HepG2 (cell line): Measurements from ENCODE around the gene ENDOD1. TPM values are rescaled to one million over a fixed set of nuclear protein-coding genes. Genes with fewer than 3 reads are reported as not detected.

Experiments used
- ATAC-seq: fragments of 200-7000 bp; cut with Tn5 transposase; 3 replicates; pipeline ENCODE4 v1.9.1; 2020; ENCODE audit warnings: mild to moderate bottlenecking, moderate library complexity
- BruUV-seq: library from RNA; stranded (reverse); fragments of 400-500 nt; replicated peaks from 2 replicates; lab custom pipeline; 2021; lab: Mats Ljungman, UMichigan
- CTCF ChIA-PET: fragments of 300-600 bp; formaldehyde crosslinking; extraction: SDS; loops from one replicate; lab custom pipeline; 2021; ENCODE audit warnings: low total read pairs, inconsistent platforms, low intra/inter-chr PET ratio; lab: Yijun Ruan, JAX
- POLR2A ChIA-PET: fragments of 350-600 bp; sonication (Branson Sonifier 250); formaldehyde crosslinking; loops from one replicate; lab custom pipeline; 2020; ENCODE audit warnings: antibody characterized with exemption, inconsistent platforms; lab: Yijun Ruan, JAX
- DNase-seq: peaks from one replicate; pipeline ENCODE4 v3.0.0-alpha.2; 2015; ENCODE audit warnings: low spot score
- FAIRE-seq: peaks from 3 replicates; lab custom pipeline; 2011; peaks lifted over from hg19 to GRCh38; lab: Jason Lieb, UNC
- H2AFZ ChIP-seq: one replicate; pipeline ENCODE4 v1.6.1; 2011; ENCODE audit warnings: low read length, inconsistent platforms
- H3K27ac ChIP-seq: fragments of 300-600 bp; 3 replicates; pipeline ENCODE4 v1.8.0; 2011; ENCODE audit warnings: mixed run types, mild to moderate bottlenecking, mixed read lengths, low read length, inconsistent platforms; ENCODE audit not compliant: insufficient read depth; ENCODE audit errors: extremely low read length
- H3K27me3 ChIP-seq, 2 experiments: fragments of 200-600 bp in 1 of 2; 2 replicates in 1 of 2; 3 replicates in 1 of 2; pipeline versions ENCODE4 v1.6.0 to v1.8.0; 2011; ENCODE audit warnings: low read length in 2 of 2, mild to moderate bottlenecking in 2 of 2, moderate library complexity in 2 of 2, inconsistent platforms in 1 of 2; ENCODE audit not compliant: insufficient read depth in 2 of 2, control insufficient read depth in 1 of 2
- H3K36me3 ChIP-seq, 2 experiments: fragments of 200-600 bp in 1 of 2; replicated peaks in 1 of 2; 2 replicates in 1 of 2; 3 replicates in 1 of 2; pipeline versions ENCODE4 v1.5.1 to v1.8.0; 2011; ENCODE audit warnings: low read length in 2 of 2, inconsistent platforms in 1 of 2; ENCODE audit not compliant: insufficient read depth in 2 of 2, control insufficient read depth in 1 of 2
- H3K4me1 ChIP-seq: 2 replicates; pipeline ENCODE4 v1.5.1; 2012; ENCODE audit warnings: low read length, inconsistent platforms; ENCODE audit not compliant: insufficient read depth
- H3K4me2 ChIP-seq: 2 replicates; pipeline ENCODE4 v1.6.0; 2011; ENCODE audit warnings: low read depth, low read length, inconsistent platforms
- H3K4me3 ChIP-seq, 3 experiments: fragments of 200-600 bp in 1 of 3; sonication (generic), shearing (Covaris generic) in 1 of 3; replicated peaks in 1 of 3; 2 replicates each; pipeline ENCODE4 v1.5.1; 2011 to 2016; ENCODE audit warnings: low read length in 3 of 3, inconsistent platforms in 2 of 3, low read depth in 2 of 3, mild to moderate bottlenecking in 2 of 3, control low read depth in 1 of 3, mixed read lengths in 1 of 3; ENCODE audit not compliant: insufficient read depth in 1 of 3
- H3K79me2 ChIP-seq: one replicate; pipeline ENCODE4 v1.6.1; 2011; ENCODE audit warnings: low read length, inconsistent platforms; ENCODE audit not compliant: insufficient read depth
- H3K9ac ChIP-seq: 2 replicates; pipeline ENCODE4 v1.6.0; 2011; ENCODE audit warnings: mild to moderate bottlenecking, low read depth, low read length, inconsistent platforms; ENCODE audit not compliant: insufficient read depth
- H3K9me3 ChIP-seq: 2 replicates; pipeline ENCODE4 v1.5.1; 2012; ENCODE audit warnings: mild to moderate bottlenecking, low read length
- H4K20me1 ChIP-seq: 2 replicates; pipeline ENCODE4 v1.6.0; 2011; ENCODE audit warnings: inconsistent platforms, mild to moderate bottlenecking, low read length, moderate library complexity; ENCODE audit not compliant: insufficient read depth
- GLI4 ChIP-seq: sonication (generic); formaldehyde crosslinking; IDR thresholded peaks from 2 replicates; pipeline ENCODE4 v1.5.1; 2020; ENCODE audit warnings: missing genetic modification reagents, mild to moderate bottlenecking, moderate library complexity, borderline replicate concordance
- KLF12 ChIP-seq: sonication (generic); formaldehyde crosslinking; IDR thresholded peaks from 2 replicates; pipeline ENCODE4 v1.4.0; 2020; ENCODE audit warnings: missing genetic modification reagents, borderline replicate concordance
- NR2F1 ChIP-seq, 2 experiments: fragments of 450-650 bp in 1 of 2; formaldehyde crosslinking in 1 of 2; IDR thresholded peaks; 2 replicates each; pipeline versions ENCODE4 v1.5.0 to v1.6.1; 2016 to 2020; ENCODE audit warnings: mild to moderate bottlenecking in 1 of 2, missing compliant biosample characterization in 1 of 2, missing genetic modification reagents in 1 of 2, moderate library complexity in 1 of 2
- PHF21A ChIP-seq: sonication (generic); formaldehyde crosslinking; IDR thresholded peaks from 2 replicates; pipeline ENCODE4 v1.5.0; 2020; ENCODE audit warnings: mild to moderate bottlenecking, missing genetic modification reagents
- ZBTB20 ChIP-seq: sonication (generic); formaldehyde crosslinking; IDR thresholded peaks from 2 replicates; pipeline ENCODE4 v1.8.1; 2023; ENCODE audit warnings: missing genetic modification reagents, low read depth, mild to moderate bottlenecking, borderline replicate concordance
- ZNF317 ChIP-seq: sonication (generic); formaldehyde crosslinking; IDR thresholded peaks from 2 replicates; pipeline ENCODE4 v1.5.0; 2020; ENCODE audit warnings: mild to moderate bottlenecking, missing genetic modification reagents
- ZNF510 ChIP-seq: sonication (generic); formaldehyde crosslinking; IDR thresholded peaks from 2 replicates; pipeline ENCODE4 v1.4.0; 2020; ENCODE audit warnings: low read depth, mild to moderate bottlenecking, missing genetic modification reagents
- ZNF770 ChIP-seq: sonication (generic); formaldehyde crosslinking; IDR thresholded peaks from 2 replicates; pipeline ENCODE4 v1.5.0; 2020; ENCODE audit warnings: mild to moderate bottlenecking, missing genetic modification reagents
- WGBS: methylation state at CpG from one replicate; pipeline ENCODE4 v1.1.6; 2017; ENCODE audit warnings: low lambda C conversion rate; 5-methylcytosine and 5-hydroxymethylcytosine counted together
- in situ Hi-C: cut with HindIII; loops from 2 replicates; pipeline ENCODE4 v1.10.0; 2017; ENCODE audit warnings: low pct_unique_long_range_greater_than_20kb; ENCODE audit not compliant: extremely low pct_ligation_motif_present
- intact Hi-C: fragments of 100-400 bp; cut with micrococcal nuclease; formaldehyde crosslinking; loops from one replicate; pipeline ENCODE4 v1.10.0; 2022; ENCODE audit not compliant: unreplicated experiment
- polyA plus RNA-seq, 8 experiments: library from polyadenylated mRNA; depleted of rRNA in 3 of 8; stranded (reverse) in 7 of 8; unstranded in 1 of 8; fragments of >200 nt; fragmentation: Illumina TruSeq in 4 of 8; extraction: Trizol in 4 of 8; gene quantifications; 2 replicates each; pipeline versions ENCODE4 v1.2.1 to v1.2.3, GENCODE V29; 2011 to 2016; ENCODE audit warnings: low read depth in 4 of 8, missing spikeins in 1 of 8, mixed read lengths in 1 of 8; ENCODE audit not compliant: insufficient read depth in 1 of 8
- total RNA-seq, 5 experiments: library from RNA; depleted of rRNA; stranded (reverse); fragments of >200 nt; fragmentation: Illumina TruSeq; extraction: Trizol; gene quantifications; 2 replicates each; pipeline ENCODE4 v1.2.3, GENCODE V29; 2016; ENCODE audit warnings: low read depth in 1 of 5
- TF ChIP-seq, protein P1 (sequence below): sonication (generic); formaldehyde crosslinking; IDR thresholded peaks from 2 replicates; pipeline ENCODE4 v1.5.0; 2020; ENCODE audit warnings: missing genetic modification reagents, mild to moderate bottlenecking, borderline replicate concordance
- TF ChIP-seq, protein P2 (sequence below): sonication (generic); formaldehyde crosslinking; IDR thresholded peaks from 2 replicates; pipeline ENCODE4 v1.8.1; 2023; ENCODE audit warnings: mild to moderate bottlenecking, missing genetic modification reagents, borderline replicate concordance
- TF ChIP-seq, protein P3 (sequence below): IDR thresholded peaks from 2 replicates; pipeline ENCODE4 v1.6.1; 2016

Gene ENDOD1
- total and polyA plus RNA-seq, 2 of the 13 experiments (the other 11 are each of a cell fraction or from before 2014, with no cell fraction given), result 2.0 to 6.8 TPM

GRCh38 chr11:95076981-95077380, 12.7 kb upstream of the ENDOD1 start:
- no peaks in the 10 kb centered on the region for H3K36me3 ChIP-seq
- FAIRE-seq, result no peak
- intact Hi-C loops (no loop called here), in situ Hi-C loops (loop anchor here (25.0 kb wide), 1 partner anchor 160 kb away; the partner anchor contains the start of gene SESN3)
- peaks cover 5% of the 10 kb centered on the region; the same call in 1 of the 2 replicates for H3K4me1 ChIP-seq
- H3K27me3 ChIP-seq, result no peaks in the 10 kb centered on the region; a peak in 2 of 5 replicates
- DNase-seq, result no peak
- no peak overlapping the region for H2AFZ ChIP-seq
- H3K4me2 ChIP-seq, result no peak overlapping the region
- H3K9me3 ChIP-seq, result no peaks in the 10 kb centered on the region
- ChIA-PET CTCF (no interaction called here), POLR2A (interaction anchor here (1.3 kb wide), 1 partner anchor 10 kb away, joined by 3 read pairs; no protein-coding TSS in a partner anchor)
- no peak for TF ChIP-seq ZBTB20
- ATAC-seq, result no peak
- H3K79me2 ChIP-seq, result no peaks in the 10 kb centered on the region
- H3K27ac ChIP-seq, result no peak overlapping the region
- no peak overlapping the region for H3K9ac ChIP-seq
- no peaks in the 10 kb centered on the region for H4K20me1 ChIP-seq
- no peak overlapping the region for H3K4me3 ChIP-seq
- BruUV-seq, result no TSS peak

GRCh38 chr11:95078526-95078925, 11.1 kb upstream of the ENDOD1 start:
- BruUV-seq, result no TSS peak
- CTCF ChIA-PET, result no interaction called here
- DNase-seq (no peak), ATAC-seq (no peak), FAIRE-seq (no peak)
- no peak overlapping the region for H3K4me3 ChIP-seq
- H2AFZ ChIP-seq, result no peak overlapping the region
- H3K9me3 ChIP-seq, result no peaks in the 10 kb centered on the region
- POLR2A ChIA-PET, result no interaction called here
- no peak overlapping the region for H3K27ac ChIP-seq
- H3K36me3 ChIP-seq, result no peaks in the 10 kb centered on the region
- no peak overlapping the region for H3K9ac ChIP-seq
- H3K4me2 ChIP-seq, result no peak overlapping the region
- intact Hi-C loops, result no loop called here
- H3K4me1 ChIP-seq, result peaks cover 5% of the 10 kb centered on the region; the same call in 1 of the 2 replicates
- H3K79me2 ChIP-seq, result no peaks in the 10 kb centered on the region
- WGBS, result 5% methylated on average over 1 of the region's 1 CpG
- H3K27me3 ChIP-seq, result no peaks in the 10 kb centered on the region; a peak in 2 of 5 replicates
- in situ Hi-C loops, result loop anchor here (25.0 kb wide), 1 partner anchor 159 kb away; the partner anchor contains the start of gene SESN3
- H4K20me1 ChIP-seq, result no peaks in the 10 kb centered on the region
- TF ChIP-seq PHF21A (CRISPR knock-in tag), result no peak
- TF ChIP-seq KLF12 (CRISPR knock-in tag), result no peak
- no peak for TF ChIP-seq ZNF770 (CRISPR knock-in tag)
- TF ChIP-seq, protein P1, sequence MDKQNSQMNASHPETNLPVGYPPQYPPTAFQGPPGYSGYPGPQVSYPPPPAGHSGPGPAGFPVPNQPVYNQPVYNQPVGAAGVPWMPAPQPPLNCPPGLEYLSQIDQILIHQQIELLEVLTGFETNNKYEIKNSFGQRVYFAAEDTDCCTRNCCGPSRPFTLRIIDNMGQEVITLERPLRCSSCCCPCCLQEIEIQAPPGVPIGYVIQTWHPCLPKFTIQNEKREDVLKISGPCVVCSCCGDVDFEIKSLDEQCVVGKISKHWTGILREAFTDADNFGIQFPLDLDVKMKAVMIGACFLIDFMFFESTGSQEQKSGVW, result no peak
- TF ChIP-seq ZNF510 (CRISPR knock-in tag), result no peak
- no peak for TF ChIP-seq GLI4 (CRISPR knock-in tag)
- no peak for TF ChIP-seq NR2F1 (CRISPR knock-in tag; IDR thresholded peaks at IDR 0.05)
- TF ChIP-seq ZNF317 (CRISPR knock-in tag), result no peak
- TF ChIP-seq, protein P2, sequence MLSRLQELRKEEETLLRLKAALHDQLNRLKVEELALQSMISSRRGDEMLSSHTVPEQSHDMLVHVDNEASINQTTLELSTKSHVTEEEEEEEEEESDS, result no peak
- TF ChIP-seq, protein P3, sequence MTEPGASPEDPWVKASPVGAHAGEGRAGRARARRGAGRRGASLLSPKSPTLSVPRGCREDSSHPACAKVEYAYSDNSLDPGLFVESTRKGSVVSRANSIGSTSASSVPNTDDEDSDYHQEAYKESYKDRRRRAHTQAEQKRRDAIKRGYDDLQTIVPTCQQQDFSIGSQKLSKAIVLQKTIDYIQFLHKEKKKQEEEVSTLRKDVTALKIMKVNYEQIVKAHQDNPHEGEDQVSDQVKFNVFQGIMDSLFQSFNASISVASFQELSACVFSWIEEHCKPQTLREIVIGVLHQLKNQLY (CRISPR knock-in tag), result no peak
